Keratinocyte (primary cell): ENCODE measurements around the gene CGREF1. TPM values are rescaled to one million over a fixed set of nuclear protein-coding genes. Genes with fewer than 3 reads are reported as not detected.

Source experiments
- DNase-seq: peaks from one replicate; pipeline ENCODE4 v3.0.0-alpha.2; 2011; ENCODE audit warnings: low read depth, missing footprints, low spot score
- FAIRE-seq: peaks from 2 replicates; lab custom pipeline; 2011; peaks lifted over from hg19 to GRCh38; lab: Jason Lieb, UNC
- H2AFZ ChIP-seq: 2 replicates; pipeline ENCODE4 v1.6.0; 2012; ENCODE audit warnings: low read length, control low read depth, inconsistent platforms; ENCODE audit not compliant: control insufficient read depth
- H3K27ac ChIP-seq: 2 replicates; pipeline ENCODE4 v1.5.1; 2011; ENCODE audit warnings: low read length; ENCODE audit not compliant: control insufficient read depth, insufficient read depth
- H3K27me3 ChIP-seq: 3 replicates; pipeline ENCODE4 v1.6.0; 2011; ENCODE audit warnings: low read length; ENCODE audit not compliant: control insufficient read depth, insufficient read depth; ENCODE audit errors: extremely low read depth
- H3K36me3 ChIP-seq, 2 experiments: 2 replicates in 1 of 2; 3 replicates in 1 of 2; pipeline ENCODE4 v1.5.1; 2011; ENCODE audit warnings: low read length in 2 of 2, mild to moderate bottlenecking in 1 of 2; ENCODE audit not compliant: control insufficient read depth in 2 of 2, insufficient read depth in 2 of 2; ENCODE audit errors: extremely low read depth in 1 of 2
- H3K4me1 ChIP-seq: 3 replicates; pipeline ENCODE4 v1.5.1; 2011; ENCODE audit warnings: low read length; ENCODE audit not compliant: control insufficient read depth, insufficient read depth; ENCODE audit errors: extremely low read depth
- H3K4me2 ChIP-seq: 3 replicates; pipeline ENCODE4 v1.6.0; 2011; ENCODE audit warnings: low read depth, low read length; ENCODE audit not compliant: control insufficient read depth, insufficient read depth; ENCODE audit errors: extremely low read depth
- H3K4me3 ChIP-seq, 3 experiments: fragments of 200-600 bp in 1 of 3; sonication (generic) in 1 of 3; 2 replicates in 2 of 3; 3 replicates in 1 of 3; pipeline ENCODE4 v1.5.1; 2011 to 2016; ENCODE audit warnings: low read length in 3 of 3, mild to moderate bottlenecking in 3 of 3, control low read depth in 2 of 3, inconsistent platforms in 1 of 3, low read depth in 1 of 3, mixed read lengths in 1 of 3, mixed run types in 1 of 3, moderate library complexity in 1 of 3; ENCODE audit not compliant: control insufficient read depth in 2 of 3, insufficient read depth in 2 of 3; ENCODE audit errors: extremely low read depth in 1 of 3
- H3K79me2 ChIP-seq: 2 replicates; pipeline ENCODE4 v1.6.0; 2012; ENCODE audit warnings: low read length; ENCODE audit not compliant: control insufficient read depth, insufficient read depth
- H3K9ac ChIP-seq: 3 replicates; pipeline ENCODE4 v1.6.0; 2011; ENCODE audit warnings: low read length; ENCODE audit not compliant: control insufficient read depth, insufficient read depth; ENCODE audit errors: extremely low read depth
- H3K9me1 ChIP-seq: 3 replicates; pipeline ENCODE4 v1.6.0; 2011; ENCODE audit warnings: low read length; ENCODE audit not compliant: control insufficient read depth, insufficient read depth; ENCODE audit errors: extremely low read depth
- H3K9me3 ChIP-seq: 2 replicates; pipeline ENCODE4 v1.5.1; 2012; ENCODE audit warnings: low read depth, low read length; ENCODE audit not compliant: control insufficient read depth
- H4K20me1 ChIP-seq: 3 replicates; pipeline ENCODE4 v1.6.0; 2011; ENCODE audit warnings: low read length; ENCODE audit not compliant: control insufficient read depth, insufficient read depth; ENCODE audit errors: extremely low read depth
- EZH2 ChIP-seq: IDR thresholded peaks from one replicate; pipeline ENCODE4 v1.6.1; 2012; ENCODE audit warnings: inconsistent platforms, mild to moderate bottlenecking, low read length, moderate library complexity
- dilution Hi-C: fragments of 300-500 bp; cut with MboI; formaldehyde crosslinking; loops from one replicate; pipeline ENCODE4 v1.7.0; 2020; ENCODE audit warnings: low sequenced_read_pairs; ENCODE audit not compliant: extremely low pct_ligation_motif_present
- polyA plus RNA-seq, 5 experiments: library from polyadenylated mRNA; depleted of rRNA in 3 of 5; stranded (reverse) in 3 of 5; stranded (forward) in 1 of 5; unstranded in 1 of 5; fragments of >200 nt; gene quantifications; 1 replicate in 1 of 5; 2 replicates in 3 of 5; 3 replicates in 1 of 5; pipeline versions ENCODE4 v1.2.1 to v1.2.3, GENCODE V29; 2011 to 2012; ENCODE audit warnings: missing spikeins in 2 of 5, low read depth in 1 of 5, low replicate concordance in 1 of 5
- TF ChIP-seq, protein P1 (sequence below), 3 experiments: IDR thresholded peaks in 1 of 3; conservative IDR thresholded peaks in 1 of 3; optimal IDR thresholded peaks in 1 of 3; 2 replicates in 2 of 3; 3 replicates in 1 of 3; pipeline versions ENCODE3 to v1.5.1; 2011; ENCODE audit warnings: low read length in 3 of 3, mild to moderate bottlenecking in 3 of 3, moderate library complexity in 2 of 3, control low read depth in 1 of 3, inconsistent platforms in 1 of 3; ENCODE audit not compliant: insufficient read depth in 2 of 3; ENCODE audit errors: extremely low read depth in 1 of 3

The CGREF1 gene
- polyA plus RNA-seq, 1 donor (not counting 4 experiments of a cell fraction or from before 2014, with no cell fraction given) = 1.3 TPM

DNA sequence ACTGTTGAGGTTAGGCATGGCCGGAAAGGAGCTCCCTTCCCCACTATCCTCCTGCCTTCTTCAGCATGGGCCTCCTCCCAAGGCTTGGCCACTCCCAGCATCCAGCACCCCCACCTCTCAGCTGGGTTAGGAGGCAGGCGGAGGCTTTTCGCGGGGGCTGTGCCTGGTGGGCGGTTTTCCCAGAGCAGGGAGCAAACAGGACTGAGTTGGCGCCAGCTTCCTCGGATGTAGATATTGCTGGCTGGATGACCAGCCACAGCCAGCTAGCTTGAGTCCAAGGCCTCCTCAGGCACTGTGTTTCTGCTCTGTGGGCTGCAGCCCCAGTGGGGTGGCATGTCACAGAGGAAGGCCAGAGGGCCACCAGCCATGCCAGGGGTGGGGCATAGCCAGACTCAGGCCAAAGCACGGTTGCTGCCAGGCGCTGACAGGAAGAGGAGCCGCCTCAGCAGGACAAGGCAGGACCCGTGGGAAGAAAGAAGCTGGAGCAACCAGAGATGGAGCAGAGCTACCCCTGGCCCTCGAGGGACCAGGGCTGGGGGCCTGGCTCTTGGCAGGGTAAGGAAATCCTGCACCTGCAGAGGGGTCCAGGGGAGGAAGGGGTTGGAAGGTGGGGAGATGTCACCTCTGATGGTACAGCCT, 30.0 kb upstream of the CGREF1 start, which contains the start of gene TCF23:
Gene TCF23 (plus strand): TSS at position 204 of the 639 bp plus-strand sequence. CDS start 130 bp downstream, at position 334.
- no peaks in the 10 kb centered on the region for H3K9me1 ChIP-seq
- no peak within 1 kb of the TSS for H3K4me3 ChIP-seq
- H3K9ac ChIP-seq = no peak within 1 kb of the TSS
- H3K9me3 ChIP-seq = no peaks in the 10 kb centered on the region
- H2AFZ ChIP-seq = no peak within 1 kb of the TSS
- TF ChIP-seq EZH2 = no peak
- TF ChIP-seq, protein P1, sequence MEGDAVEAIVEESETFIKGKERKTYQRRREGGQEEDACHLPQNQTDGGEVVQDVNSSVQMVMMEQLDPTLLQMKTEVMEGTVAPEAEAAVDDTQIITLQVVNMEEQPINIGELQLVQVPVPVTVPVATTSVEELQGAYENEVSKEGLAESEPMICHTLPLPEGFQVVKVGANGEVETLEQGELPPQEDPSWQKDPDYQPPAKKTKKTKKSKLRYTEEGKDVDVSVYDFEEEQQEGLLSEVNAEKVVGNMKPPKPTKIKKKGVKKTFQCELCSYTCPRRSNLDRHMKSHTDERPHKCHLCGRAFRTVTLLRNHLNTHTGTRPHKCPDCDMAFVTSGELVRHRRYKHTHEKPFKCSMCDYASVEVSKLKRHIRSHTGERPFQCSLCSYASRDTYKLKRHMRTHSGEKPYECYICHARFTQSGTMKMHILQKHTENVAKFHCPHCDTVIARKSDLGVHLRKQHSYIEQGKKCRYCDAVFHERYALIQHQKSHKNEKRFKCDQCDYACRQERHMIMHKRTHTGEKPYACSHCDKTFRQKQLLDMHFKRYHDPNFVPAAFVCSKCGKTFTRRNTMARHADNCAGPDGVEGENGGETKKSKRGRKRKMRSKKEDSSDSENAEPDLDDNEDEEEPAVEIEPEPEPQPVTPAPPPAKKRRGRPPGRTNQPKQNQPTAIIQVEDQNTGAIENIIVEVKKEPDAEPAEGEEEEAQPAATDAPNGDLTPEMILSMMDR (optimal IDR thresholded peaks at IDR 0.05 in 1 of 3, IDR thresholded peaks at IDR 0.05 in 1 of 3, conservative IDR thresholded peaks at IDR 0.05 in 1 of 3; ENCODE audit: extremely low read depth in 1 of 3, insufficient read depth in 2 of 3, low read length in 3 of 3) = no peak
- dilution Hi-C loops = no loop called here
- H3K27me3 ChIP-seq = peaks cover 7% of the 10 kb centered on the region
- H3K4me1 ChIP-seq = peaks cover 5% of the 10 kb centered on the region
- H3K36me3 ChIP-seq = no peaks in the 10 kb centered on the region
- FAIRE-seq (no peak), DNase-seq (no peak)
- H3K79me2 ChIP-seq = no peaks in the 10 kb centered on the region
- no peaks in the 10 kb centered on the region for H4K20me1 ChIP-seq
- no peak within 1 kb of the TSS for H3K27ac ChIP-seq
- no peak within 1 kb of the TSS for H3K4me2 ChIP-seq

DNA sequence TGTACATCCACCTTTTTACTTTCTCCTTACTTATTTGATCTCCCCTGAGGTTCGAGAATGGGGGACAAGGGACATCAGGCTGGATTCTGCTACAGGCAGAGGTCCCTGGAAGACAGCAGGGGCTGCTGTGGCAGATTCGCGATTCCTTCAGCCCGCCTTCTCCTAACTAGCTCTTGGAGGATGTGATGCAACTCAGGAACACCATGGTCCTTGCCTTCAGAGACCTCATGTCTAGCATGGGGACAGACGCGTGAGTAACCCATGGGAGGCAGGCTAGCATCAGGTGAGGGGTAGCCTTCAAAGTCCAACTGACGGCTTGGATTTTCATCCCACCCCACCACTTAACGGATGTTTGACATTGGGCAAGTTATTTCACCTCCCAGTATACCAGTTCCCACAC, 29.0 kb upstream of the CGREF1 start:
- Histone ChIP-seq H3K9me3 (no peaks in the 10 kb centered on the region), H3K27ac (no peak overlapping the region), H3K27me3 (peaks cover 7% of the 10 kb centered on the region), H2AFZ (no peak overlapping the region), H3K36me3 (no peaks in the 10 kb centered on the region), H4K20me1 (no peaks in the 10 kb centered on the region), H3K4me1 (peaks cover 2% of the 10 kb centered on the region), H3K4me2 (no peak overlapping the region), H3K79me2 (no peaks in the 10 kb centered on the region), H3K9me1 (no peaks in the 10 kb centered on the region), H3K4me3 (no peak overlapping the region), H3K9ac (no peak overlapping the region)
- TF ChIP-seq, protein P1 (optimal IDR thresholded peaks at IDR 0.05 in 1 of 3, IDR thresholded peaks at IDR 0.05 in 1 of 3, conservative IDR thresholded peaks at IDR 0.05 in 1 of 3; ENCODE audit: extremely low read depth in 1 of 3, insufficient read depth in 2 of 3, low read length in 3 of 3) = no peak
- no peak for TF ChIP-seq EZH2
- no peak for FAIRE-seq
- dilution Hi-C loops = no loop called here
- no peak for DNase-seq
